ENCODE measurements around the gene CD22.

The CD22 gene

GRCh38 chr19:35288906-35289305 lies 40.1 kb upstream of the CD22 start:
- H3K9me3 ChIP-seq (ENCODE audit: severe bottlenecking): no peaks in the 10 kb centered on the region
- peaks cover 30% of the 10 kb centered on the region for H3K27me3 ChIP-seq (ENCODE audit: insufficient read depth, poor library complexity, severe bottlenecking)
- DNase-seq (ENCODE audit: low spot score): no peak

GRCh38 chr19:35290381-35291127 lies 38.4 kb upstream of the CD22 start:
- Histone ChIP-seq H3K27me3 (ENCODE audit: insufficient read depth, poor library complexity, severe bottlenecking) (peaks cover 43% of the 10 kb centered on the region), H3K36me3 (ENCODE audit: low read depth) (no peaks in the 10 kb centered on the region), H3K4me1 (ENCODE audit: insufficient read depth, poor library complexity, severe bottlenecking) (no peaks in the 10 kb centered on the region), H3K4me3 (ENCODE audit: severe bottlenecking) (no peak overlapping the region), H3K27ac (ENCODE audit: poor library complexity, severe bottlenecking) (no peak overlapping the region), H3K9me3 (ENCODE audit: severe bottlenecking) (no peaks in the 10 kb centered on the region)
- no peak for ATAC-seq (ENCODE audit: low read depth)
- no peak for DNase-seq (ENCODE audit: low spot score)
- TF ChIP-seq CTCF (IDR thresholded peaks at IDR 0.05; ENCODE audit: poor library complexity, severe bottlenecking): no peak

More at GRCh38 chr19:35288906-35289305, 40.1 kb upstream of the CD22 start:
- Histone ChIP-seq H3K4me1 (ENCODE audit: insufficient read depth, poor library complexity, severe bottlenecking) (no peaks in the 10 kb centered on the region), H3K27ac (ENCODE audit: poor library complexity, severe bottlenecking) (no peak overlapping the region), H3K36me3 (ENCODE audit: low read depth) (no peaks in the 10 kb centered on the region), H3K4me3 (ENCODE audit: severe bottlenecking) (no peak overlapping the region)
- no peak for TF ChIP-seq CTCF (IDR thresholded peaks at IDR 0.05; ENCODE audit: poor library complexity, severe bottlenecking)
- no peak for ATAC-seq (ENCODE audit: low read depth)

GRCh38 chr19:35291259-35291658 lies 37.7 kb upstream of the CD22 start:
- TF ChIP-seq CTCF (IDR thresholded peaks at IDR 0.05; ENCODE audit: poor library complexity, severe bottlenecking): no peak
- peaks cover 43% of the 10 kb centered on the region for H3K27me3 ChIP-seq (ENCODE audit: insufficient read depth, poor library complexity, severe bottlenecking)
- ATAC-seq (ENCODE audit: low read depth) (peak; percentile 33; the same call in 1 of the 3 replicates), DNase-seq (ENCODE audit: low spot score) (no peak)
- no peak overlapping the region for H3K27ac ChIP-seq (ENCODE audit: poor library complexity, severe bottlenecking)
- no peaks in the 10 kb centered on the region for H3K4me1 ChIP-seq (ENCODE audit: insufficient read depth, poor library complexity, severe bottlenecking)
- no peak overlapping the region for H3K4me3 ChIP-seq (ENCODE audit: severe bottlenecking)
- H3K36me3 ChIP-seq (ENCODE audit: low read depth): no peaks in the 10 kb centered on the region
- H3K9me3 ChIP-seq (ENCODE audit: severe bottlenecking): no peaks in the 10 kb centered on the region

GRCh38 chr19:35291916-35292315 lies 37.1 kb upstream of the CD22 start, which contains the start of gene MAG:
Gene MAG, plus strand, starts transcription at chr19:35292161. Its CDS starts 3,248 bp downstream, at chr19:35295409.
- DNase-seq (ENCODE audit: low spot score) (no peak), ATAC-seq (ENCODE audit: low read depth) (no peak)
- H3K27ac ChIP-seq (ENCODE audit: poor library complexity, severe bottlenecking): no peak within 1 kb of the TSS
- H3K36me3 ChIP-seq (ENCODE audit: low read depth): no peaks in the 10 kb centered on the region
- no peak within 1 kb of the TSS for H3K4me3 ChIP-seq (ENCODE audit: severe bottlenecking)
- H3K4me1 ChIP-seq (ENCODE audit: insufficient read depth, poor library complexity, severe bottlenecking): no peaks in the 10 kb centered on the region
- TF ChIP-seq CTCF (IDR thresholded peaks at IDR 0.05; ENCODE audit: poor library complexity, severe bottlenecking): no peak
- peaks cover 43% of the 10 kb centered on the region for H3K27me3 ChIP-seq (ENCODE audit: insufficient read depth, poor library complexity, severe bottlenecking)
- no peaks in the 10 kb centered on the region for H3K9me3 ChIP-seq (ENCODE audit: severe bottlenecking)
